Activated B cell treated with CpG ODN at 0.5 μM for 24 hours (primary cell): Measurements from ENCODE around the gene ENTPD1. TPM values are rescaled to one million over a fixed set of nuclear protein-coding genes. Genes with fewer than 3 reads are reported as not detected.
"Not testable (repeated sequence)": the region's sequence is repeated elsewhere in the genome, so short reads cannot be mapped to it uniquely, and the experiment has no call there.

Source experiments
- ATAC-seq: fragments of 200-7000 bp; cut with Tn5 transposase; one replicate; pipeline ENCODE4 v1.10.0; 2021; ENCODE audit warnings: low read depth, mild to moderate bottlenecking, moderate library complexity
- CTCF ChIA-PET: fragments of 350-600 bp; sonication (Branson Sonifier 250); formaldehyde crosslinking; loops from one replicate; lab custom pipeline; 2021; ENCODE audit warnings: antibody characterized with exemption; lab: Charles Lee
- POLR2A ChIA-PET: fragments of 350-600 bp; sonication (Branson Sonifier 250); formaldehyde crosslinking; loops from one replicate; lab custom pipeline; 2021; ENCODE audit warnings: antibody characterized with exemption; lab: Charles Lee
- DNase-seq: peaks from one replicate; pipeline ENCODE4 v3.0.0; 2022
- H3K27ac Mint-ChIP-seq: one replicate; pipeline ENCODE4 v1.8.0; 2020; ENCODE audit warnings: mixed read lengths
- H3K27me3 Mint-ChIP-seq: one replicate; pipeline ENCODE4 v1.8.0; 2021; ENCODE audit warnings: mixed read lengths
- H3K36me3 Mint-ChIP-seq: one replicate; pipeline ENCODE4 v1.8.0; 2021; ENCODE audit warnings: low read depth, mixed read lengths
- H3K4me1 Mint-ChIP-seq: one replicate; pipeline ENCODE4 v1.8.0; 2021; ENCODE audit warnings: mixed read lengths
- H3K4me3 Mint-ChIP-seq: one replicate; pipeline ENCODE4 v1.8.0; 2020; ENCODE audit warnings: mild to moderate bottlenecking, mixed read lengths
- H3K9me3 Mint-ChIP-seq: one replicate; pipeline ENCODE4 v1.8.0; 2020; ENCODE audit warnings: mixed read lengths
- intact Hi-C: fragments of 100-400 bp; cut with micrococcal nuclease; formaldehyde crosslinking; loops from one replicate; pipeline ENCODE4 v1.15.1; 2024
- total RNA-seq: library from RNA; stranded (reverse); gene quantifications from 2 replicates; pipeline ENCODE4 v1.2.3, GENCODE V29; 2022
- TF ChIP-seq, protein P1 (sequence below): fragments of 200-600 bp; IDR thresholded peaks from one replicate; pipeline ENCODE4 v1.8.0; 2022; ENCODE audit warnings: antibody characterized with exemption, mild to moderate bottlenecking

Gene ENTPD1
- total RNA-seq, 1 donor from 2014 or later = 187 TPM

DNA sequence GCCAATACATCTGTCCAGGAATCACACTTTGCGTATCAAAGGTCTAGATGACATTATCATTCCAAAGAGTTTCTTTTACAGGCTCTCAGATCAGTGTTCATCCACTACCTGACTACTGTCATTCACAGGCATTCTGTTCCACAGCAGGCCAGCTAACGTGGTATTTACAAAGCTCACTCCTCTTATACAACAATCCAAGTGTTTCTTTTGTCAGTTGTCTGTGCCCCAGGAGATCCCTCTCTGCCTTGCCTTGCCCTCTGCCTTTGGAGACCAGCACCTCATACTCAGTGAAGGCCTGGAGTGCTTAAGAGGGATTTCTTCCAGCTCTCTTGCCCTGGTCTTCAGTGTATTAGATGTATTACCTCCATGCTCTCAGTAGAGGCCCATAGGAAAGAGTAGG is 117.2 kb downstream of the ENTPD1 start:
- H3K4me1 Mint-ChIP-seq = peaks cover 10% of the 10 kb centered on the region
- CTCF ChIA-PET = interaction anchor here (2.2 to 2.8 kb wide), 2 partner anchors 8 to 180 kb away, joined by 9 to 13 read pairs; partner anchors contain the start of gene TCTN3
- no peaks in the 10 kb centered on the region for H3K27me3 Mint-ChIP-seq
- ATAC-seq (no peak), DNase-seq (no peak)
- intact Hi-C loops = no loop called here
- no peak overlapping the region for H3K27ac Mint-ChIP-seq
- H3K9me3 Mint-ChIP-seq = no peaks in the 10 kb centered on the region
- TF ChIP-seq, protein P1, sequence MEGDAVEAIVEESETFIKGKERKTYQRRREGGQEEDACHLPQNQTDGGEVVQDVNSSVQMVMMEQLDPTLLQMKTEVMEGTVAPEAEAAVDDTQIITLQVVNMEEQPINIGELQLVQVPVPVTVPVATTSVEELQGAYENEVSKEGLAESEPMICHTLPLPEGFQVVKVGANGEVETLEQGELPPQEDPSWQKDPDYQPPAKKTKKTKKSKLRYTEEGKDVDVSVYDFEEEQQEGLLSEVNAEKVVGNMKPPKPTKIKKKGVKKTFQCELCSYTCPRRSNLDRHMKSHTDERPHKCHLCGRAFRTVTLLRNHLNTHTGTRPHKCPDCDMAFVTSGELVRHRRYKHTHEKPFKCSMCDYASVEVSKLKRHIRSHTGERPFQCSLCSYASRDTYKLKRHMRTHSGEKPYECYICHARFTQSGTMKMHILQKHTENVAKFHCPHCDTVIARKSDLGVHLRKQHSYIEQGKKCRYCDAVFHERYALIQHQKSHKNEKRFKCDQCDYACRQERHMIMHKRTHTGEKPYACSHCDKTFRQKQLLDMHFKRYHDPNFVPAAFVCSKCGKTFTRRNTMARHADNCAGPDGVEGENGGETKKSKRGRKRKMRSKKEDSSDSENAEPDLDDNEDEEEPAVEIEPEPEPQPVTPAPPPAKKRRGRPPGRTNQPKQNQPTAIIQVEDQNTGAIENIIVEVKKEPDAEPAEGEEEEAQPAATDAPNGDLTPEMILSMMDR = no peak
- POLR2A ChIA-PET = interaction anchor here (1.2 kb wide), 1 partner anchor 9 kb away, joined by 3 read pairs; no protein-coding TSS in a partner anchor
- H3K4me3 Mint-ChIP-seq = no peak overlapping the region
- peaks cover 57% of the 10 kb centered on the region for H3K36me3 Mint-ChIP-seq

DNA sequence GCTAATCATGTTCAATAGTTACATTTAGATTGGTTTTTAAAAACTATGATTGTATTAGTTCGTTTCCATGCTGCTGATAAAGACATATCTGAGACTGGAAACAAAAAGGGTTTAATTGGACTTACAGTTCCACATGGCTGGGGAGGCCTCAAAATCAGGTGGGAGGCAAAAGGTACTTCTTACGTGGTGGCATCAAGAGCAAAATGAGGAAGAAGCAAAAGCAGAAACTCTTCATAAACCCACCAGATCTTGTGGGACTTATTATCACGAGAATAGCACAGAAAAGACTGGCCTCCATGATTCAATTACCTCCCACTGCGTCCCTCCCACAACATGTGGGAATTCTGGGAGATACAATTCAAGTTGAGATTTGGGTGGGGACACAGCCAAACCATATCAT is 117.7 kb downstream of the ENTPD1 start:
- ATAC-seq (no peak), DNase-seq (no peak)
- intact Hi-C loops = no loop called here
- ChIA-PET CTCF (interaction anchor here (2.2 to 2.8 kb wide), 2 partner anchors 9 to 181 kb away, joined by 9 to 13 read pairs; partner anchors contain the start of gene TCTN3), POLR2A (interaction anchor here (1.2 kb wide), 1 partner anchor 9 kb away, joined by 3 read pairs; no protein-coding TSS in a partner anchor)
- peak overlapping the region; percentile 73 for H3K27ac Mint-ChIP-seq
- TF ChIP-seq, protein P1 = no peak
- no peaks in the 10 kb centered on the region for H3K9me3 Mint-ChIP-seq
- no peaks in the 10 kb centered on the region for H3K27me3 Mint-ChIP-seq
- H3K4me3 Mint-ChIP-seq = no peak overlapping the region
- peaks cover 10% of the 10 kb centered on the region for H3K4me1 Mint-ChIP-seq
- H3K36me3 Mint-ChIP-seq = peaks cover 52% of the 10 kb centered on the region

DNA sequence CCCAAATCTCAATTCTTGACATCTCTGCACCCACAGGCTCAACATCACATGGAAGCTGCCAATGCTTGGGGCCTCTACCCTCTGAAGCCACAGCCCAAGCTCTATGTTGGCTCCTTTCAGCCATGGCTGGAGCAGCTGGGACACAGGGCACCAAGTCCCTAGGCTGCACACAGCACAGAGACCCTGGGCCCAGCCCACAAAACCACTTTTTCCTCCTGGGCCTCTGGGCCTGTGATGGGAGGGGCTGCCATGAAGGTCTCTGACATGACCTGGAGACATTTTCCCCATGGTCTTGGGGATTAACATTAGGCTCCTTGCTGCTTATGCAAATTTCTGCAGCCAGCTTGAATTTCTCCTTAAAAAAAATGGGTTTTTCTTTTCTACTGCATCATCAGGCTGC is 118.8 kb downstream of the ENTPD1 start:
- CTCF ChIA-PET = interaction anchor here (2.2 kb wide), 1 partner anchor 10 kb away, joined by 9 read pairs; no protein-coding TSS in a partner anchor
- H3K4me3 Mint-ChIP-seq, intact Hi-C loops, ATAC-seq, H3K27me3 Mint-ChIP-seq, H3K9me3 Mint-ChIP-seq, DNase-seq, H3K27ac Mint-ChIP-seq: not testable (repeated sequence)
- POLR2A ChIA-PET = interaction anchor here (0.8 kb wide), 1 partner anchor 181 kb away, joined by 3 read pairs; the partner anchor contains the start of gene TCTN3
- H3K36me3 Mint-ChIP-seq = peaks cover 51% of the 10 kb centered on the region
- H3K4me1 Mint-ChIP-seq = peaks cover 11% of the 10 kb centered on the region

DNA sequence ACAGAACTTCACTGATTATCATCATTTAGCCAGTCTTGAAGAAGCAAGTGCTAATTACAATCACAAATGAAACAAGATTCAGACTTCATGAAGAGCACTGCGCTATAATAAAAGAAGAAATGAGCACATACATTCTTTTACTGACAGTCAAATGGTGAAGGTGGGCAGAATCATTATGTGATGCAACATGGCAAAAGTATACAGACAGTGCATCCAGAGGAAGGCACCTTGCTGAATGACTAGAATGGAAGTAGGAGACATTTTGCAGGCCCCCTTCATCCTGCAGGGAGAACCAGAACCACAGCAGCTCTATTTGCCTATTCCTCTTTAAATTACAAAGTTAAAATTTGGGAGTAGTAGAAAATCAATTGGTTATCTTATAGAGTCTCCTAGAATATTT is 120.8 kb downstream of the ENTPD1 start:
- ATAC-seq = no peak
- Mint-ChIP-seq H3K4me1 (peaks cover 16% of the 10 kb centered on the region), H3K9me3 (no peaks in the 10 kb centered on the region), H3K27me3 (no peaks in the 10 kb centered on the region), H3K4me3 (no peak overlapping the region), H3K36me3 (peaks cover 46% of the 10 kb centered on the region), H3K27ac (no peak overlapping the region)
- TF ChIP-seq, protein P1 = no peak
- ChIA-PET POLR2A (no interaction called here), CTCF (interaction anchor here (2.1 kb wide), 1 partner anchor 12 kb away, joined by 4 read pairs; no protein-coding TSS in a partner anchor)
- intact Hi-C loops = no loop called here
- no peak for DNase-seq

DNA sequence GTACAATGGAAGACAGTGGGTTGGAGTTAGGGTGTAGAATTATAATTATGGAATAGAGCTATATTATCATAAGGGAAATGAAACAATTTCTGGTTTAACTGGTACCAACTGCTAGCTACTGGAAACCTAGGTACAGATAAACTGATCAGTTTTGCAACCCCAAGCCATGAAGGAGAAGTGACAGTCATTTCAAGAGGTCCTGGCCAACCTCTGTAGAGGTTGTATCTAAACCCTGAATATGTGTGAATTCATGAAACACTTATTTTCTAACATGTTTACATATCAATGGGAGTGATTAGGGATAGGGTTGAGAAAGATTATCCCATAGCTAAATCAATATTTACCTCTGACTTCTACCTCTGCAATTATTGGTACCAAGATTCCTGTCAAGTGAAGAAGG is 121.9 kb downstream of the ENTPD1 start:
- POLR2A ChIA-PET = no interaction called here
- no peak for ATAC-seq

More for the DNA sequence above, 121.9 kb downstream of the ENTPD1 start:
- no peak overlapping the region for H3K4me3 Mint-ChIP-seq
- intact Hi-C loops = no loop called here
- H3K9me3 Mint-ChIP-seq = peaks cover 4% of the 10 kb centered on the region
- H3K36me3 Mint-ChIP-seq = peaks cover 39% of the 10 kb centered on the region
- no peak for DNase-seq
- CTCF ChIA-PET = interaction anchor here (2.1 kb wide), 1 partner anchor 13 kb away, joined by 4 read pairs; no protein-coding TSS in a partner anchor
- peaks cover 16% of the 10 kb centered on the region for H3K4me1 Mint-ChIP-seq
- H3K27me3 Mint-ChIP-seq = no peaks in the 10 kb centered on the region
- TF ChIP-seq, protein P1 = no peak
- H3K27ac Mint-ChIP-seq = no peak overlapping the region
